Adrenal gland (tissue), 12 donors: Measurements from ENCODE around the gene RUNX1. TPM values are rescaled to one million over a fixed set of nuclear protein-coding genes. Genes with fewer than 3 reads are reported as not detected.
"Not testable (repeated sequence)": the region's sequence is repeated elsewhere in the genome, so short reads cannot be mapped to it uniquely, and the experiment has no call there.

ENCODE experiments used
- DNase-seq, 7 donors: peaks; one replicate each; pipeline ENCODE4 v3.0.0-alpha.2; 2019 to 2020
- H3K27ac ChIP-seq, 5 donors: fragments of 200-600 bp; sonication (generic) in 4 of 5; 1 replicate in 3 of 5; 2 replicates in 2 of 5; pipeline versions ENCODE4 v1.5.1 to v1.8.0; 2016 to 2020; ENCODE audit warnings: mild to moderate bottlenecking in 1 of 5
- H3K27me3 ChIP-seq: fragments of 200-600 bp; 2 replicates; pipeline ENCODE4 v1.8.0; 2021
- H3K36me3 ChIP-seq, 2 donors: fragments of 200-600 bp; replicated peaks in 1 of 2; 1 replicate in 1 of 2; 2 replicates in 1 of 2; pipeline versions ENCODE4 v1.5.1 to v1.8.0; 2018 to 2022
- H3K4me1 ChIP-seq, 2 donors: fragments of 200-600 bp; replicated peaks in 1 of 2; 1 replicate in 1 of 2; 2 replicates in 1 of 2; pipeline versions ENCODE4 v1.5.1 to v1.8.0; 2018 to 2021
- H3K4me3 ChIP-seq, 4 donors: fragments of 200-600 bp; sonication (generic) in 3 of 4; one replicate each; pipeline ENCODE4 v1.5.1; 2016 to 2018
- H3K9me3 ChIP-seq, 3 donors: fragments of 200-600 bp; sonication (generic) in 1 of 3; replicated peaks in 1 of 3; 1 replicate in 2 of 3; 2 replicates in 1 of 3; pipeline versions ENCODE4 v1.5.1 to v1.8.0; 2016 to 2021
- POLR2A ChIP-seq, 2 donors: fragments of 450-650 bp; IDR thresholded peaks; one replicate each; pipeline ENCODE4 v1.6.1; 2017; ENCODE audit warnings: antibody characterized with exemption in 2 of 2, mild to moderate bottlenecking in 2 of 2, moderate library complexity in 1 of 2
- WGBS, 4 donors: extraction: QIAGEN DNeasy Blood & Tissue Kit in 2 of 4; methylation state at CpG; one replicate each; pipeline versions ENCODE4 v1.1.5 to v1.1.7; 2013 to 2017; 5-methylcytosine and 5-hydroxymethylcytosine counted together
- intact Hi-C, 2 donors: fragments of 100-400 bp; cut with DNase I; formaldehyde crosslinking; loops; one replicate each; pipeline versions ENCODE4 v1.14.1 to v1.15.0; 2022 to 2023
- polyA plus RNA-seq, 3 donors: library from polyadenylated mRNA; stranded (reverse); fragments of 200-250 nt in 2 of 3; fragments of 350-450 nt in 1 of 3; fragmentation: Illumina TruSeq in 1 of 3; extraction: RNeasy Lipid Tissue Mini Kit (QIAGEN cat#74804) in 1 of 3; gene quantifications; one replicate each; pipeline ENCODE4 v1.2.3, GENCODE V29; 2013 to 2014
- total RNA-seq, 9 donors: library from RNA; depleted of rRNA in 4 of 9; stranded (reverse); fragments of >200 nt in 4 of 9; fragments of 120-200 nt in 1 of 9; fragmentation: NEBNext Ultra II Directional in 1 of 9; extraction: Animal tissue kit (Norgen Biotek cat#: 25700) in 1 of 9; gene quantifications; one replicate each; pipeline versions ENCODE4 v1.1.0 to v1.2.4, GENCODE V29; 2013 to 2023
- TF ChIP-seq, protein P1 (sequence below), 6 experiments: fragments of 450-650 bp in 4 of 6; fragments of 200-600 bp in 2 of 6; sonication (generic) in 1 of 6; IDR thresholded peaks; 1 replicate in 5 of 6; 2 replicates in 1 of 6; pipeline versions ENCODE4 v1.5.1 to v1.8.0; 2016 to 2021; ENCODE audit warnings: antibody characterized with exemption in 6 of 6, mild to moderate bottlenecking in 2 of 6, moderate library complexity in 1 of 6
- donor health status: healthy with polysubstance abuse.
- donor health status: Bipolar disorder and iron deficiency.
- donor health status: DM: yes; HTN: yes; CAD: no.
- donor health status: DM: no; HTN: no; CAD: no.
- donor health status: DM: no; HTN: no; CAD: no.
- donor health status: DM: yes; HTN: yes; CAD: no.

RUNX1 gene
- total and polyA plus RNA-seq, 12 donors: 0.83 to 27.2 (median 8.2) TPM

DNA sequence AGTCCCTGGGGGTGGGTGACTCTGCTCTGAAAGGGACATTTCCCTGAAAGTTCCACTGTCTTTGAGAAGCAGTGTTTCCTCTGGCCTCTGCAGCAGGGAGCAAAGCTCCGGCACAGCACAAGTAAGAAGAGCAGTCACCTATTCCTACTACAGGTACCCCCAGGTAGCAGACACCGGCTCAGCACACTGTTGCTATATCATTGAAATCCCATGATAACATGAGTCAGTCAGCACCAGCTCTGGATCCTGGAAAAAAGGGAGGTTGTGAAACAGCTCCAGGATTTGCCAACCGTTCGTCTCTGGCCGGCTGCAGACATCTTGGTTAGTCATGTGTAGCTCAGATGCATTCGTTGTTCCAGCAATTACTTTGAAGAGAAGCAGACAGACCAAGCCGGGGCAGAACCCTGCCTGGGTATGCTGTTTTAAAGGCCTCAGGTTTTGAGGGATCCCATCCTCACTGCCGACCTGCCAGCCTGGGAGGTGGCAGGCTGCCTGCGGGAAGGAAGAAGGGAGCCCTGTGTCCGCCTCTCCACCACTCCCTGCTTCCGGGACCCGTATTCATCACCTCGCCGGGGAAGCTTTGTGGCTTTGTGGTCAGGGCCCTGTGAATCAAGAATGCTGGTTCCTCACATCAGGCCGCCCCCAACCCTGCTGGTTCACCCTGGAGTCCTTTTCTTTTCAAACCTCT is 241.1 kb downstream of the RUNX1 start:
- Histone ChIP-seq H3K4me1 (peaks cover 3 to 22% of the 10 kb centered on the region in 2 donors), H3K4me3 (no peak overlapping the region), H3K36me3 (no peaks in the 10 kb centered on the region), H3K27ac (peak overlapping the region in 4 of 5 donors; percentile 5 to 89 (median 76)), H3K9me3 (no peaks in the 10 kb centered on the region), H3K27me3 (no peaks in the 10 kb centered on the region)
- WGBS, 4 donors: 64 to 77% (median 71%) methylated on average over 15 of the region's 15 CpGs
- TF ChIP-seq, protein P1, sequence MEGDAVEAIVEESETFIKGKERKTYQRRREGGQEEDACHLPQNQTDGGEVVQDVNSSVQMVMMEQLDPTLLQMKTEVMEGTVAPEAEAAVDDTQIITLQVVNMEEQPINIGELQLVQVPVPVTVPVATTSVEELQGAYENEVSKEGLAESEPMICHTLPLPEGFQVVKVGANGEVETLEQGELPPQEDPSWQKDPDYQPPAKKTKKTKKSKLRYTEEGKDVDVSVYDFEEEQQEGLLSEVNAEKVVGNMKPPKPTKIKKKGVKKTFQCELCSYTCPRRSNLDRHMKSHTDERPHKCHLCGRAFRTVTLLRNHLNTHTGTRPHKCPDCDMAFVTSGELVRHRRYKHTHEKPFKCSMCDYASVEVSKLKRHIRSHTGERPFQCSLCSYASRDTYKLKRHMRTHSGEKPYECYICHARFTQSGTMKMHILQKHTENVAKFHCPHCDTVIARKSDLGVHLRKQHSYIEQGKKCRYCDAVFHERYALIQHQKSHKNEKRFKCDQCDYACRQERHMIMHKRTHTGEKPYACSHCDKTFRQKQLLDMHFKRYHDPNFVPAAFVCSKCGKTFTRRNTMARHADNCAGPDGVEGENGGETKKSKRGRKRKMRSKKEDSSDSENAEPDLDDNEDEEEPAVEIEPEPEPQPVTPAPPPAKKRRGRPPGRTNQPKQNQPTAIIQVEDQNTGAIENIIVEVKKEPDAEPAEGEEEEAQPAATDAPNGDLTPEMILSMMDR (IDR thresholded peaks at IDR 0.05): no peak
- peak in 1 of 2 donors; percentile 6 for TF ChIP-seq POLR2A (IDR thresholded peaks at IDR 0.05)
- intact Hi-C loops: loop anchor here in 1 of 2 donors (10.0 kb wide), 1 partner anchor 77 kb away; no protein-coding TSS in a partner anchor
- DNase-seq: peak; percentile 37 to 85 (median 73)

DNA sequence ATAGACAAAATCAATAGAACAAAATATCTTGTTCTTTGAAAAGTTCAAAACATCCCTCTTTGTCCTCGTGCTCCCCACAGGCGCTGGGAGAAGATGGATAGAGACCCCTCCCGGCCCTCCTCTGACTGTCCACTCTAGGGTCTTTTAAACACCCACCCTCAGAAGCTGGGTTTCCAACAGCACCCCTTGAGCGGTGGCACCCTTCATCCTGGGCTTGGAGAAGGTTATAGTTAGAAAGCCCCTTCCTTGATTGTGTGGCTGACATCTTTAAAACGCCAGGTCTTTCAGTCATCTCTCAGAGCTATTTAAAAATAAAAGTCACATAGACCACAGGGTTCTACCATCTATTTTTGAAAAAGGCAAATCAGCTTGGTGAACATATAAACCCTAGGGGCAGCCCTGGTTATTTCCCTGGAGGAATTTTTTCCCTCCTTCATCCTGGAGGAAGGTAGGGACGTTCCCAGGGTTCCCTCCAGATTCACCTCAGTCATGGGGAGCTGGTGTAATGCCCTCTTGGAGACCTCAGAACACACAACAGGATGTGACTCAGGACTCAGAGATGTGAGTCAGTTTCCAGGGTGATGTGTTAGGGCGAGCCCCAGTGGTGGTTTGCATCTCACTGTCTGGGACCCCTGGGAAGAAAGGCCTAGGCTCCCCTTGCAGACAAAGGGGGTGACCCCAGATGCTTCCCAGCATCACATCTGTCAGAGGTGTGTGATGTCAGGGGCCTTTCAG is 241.8 kb downstream of the RUNX1 start:
- Histone ChIP-seq H3K36me3 (no peaks in the 10 kb centered on the region), H3K4me1 (peaks cover 3 to 18% of the 10 kb centered on the region in 2 donors), H3K27ac (peak overlapping the region in 3 of 5 donors; percentile 74 to 89 (median 78)), H3K27me3 (no peaks in the 10 kb centered on the region), H3K9me3 (no peaks in the 10 kb centered on the region), H3K4me3 (no peak overlapping the region)
- WGBS, 4 donors: 80 to 89% (median 84%) methylated on average over 6 to 7 of the region's 7 CpGs
- TF ChIP-seq, protein P1 (IDR thresholded peaks at IDR 0.05): no peak
- no peak for TF ChIP-seq POLR2A (IDR thresholded peaks at IDR 0.05)
- DNase-seq: peak in 5 of 7 donors; percentile 33 to 52 (median 42)
- intact Hi-C loops: loop anchor here in 1 of 2 donors (10.0 kb wide), 1 partner anchor 77 kb away; no protein-coding TSS in a partner anchor

DNA sequence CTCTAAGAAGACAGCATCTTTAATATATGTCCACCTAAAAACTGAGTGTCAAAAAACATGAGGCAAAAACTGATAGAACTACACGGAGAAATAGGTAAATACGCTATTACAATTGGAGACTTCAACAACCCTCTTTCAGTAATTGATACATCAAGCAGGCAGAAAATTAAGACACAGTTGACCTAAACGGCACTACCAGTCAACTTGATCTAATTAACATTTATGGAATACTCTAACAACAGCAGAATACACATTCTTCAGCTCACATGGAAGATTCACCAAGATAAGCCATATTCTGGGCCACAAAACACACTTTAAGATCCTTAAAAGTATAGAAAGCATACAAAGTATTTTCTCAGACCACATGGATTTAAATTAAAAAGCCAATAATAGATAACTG is 242.7 kb downstream of the RUNX1 start:
- H3K4me1 ChIP-seq: peaks cover 3 to 16% of the 10 kb centered on the region in 2 donors
- 92 to 97% (median 93%) methylated on average over 3 of the region's 3 CpGs for WGBS, 4 donors
- no peaks in the 10 kb centered on the region for H3K36me3 ChIP-seq
- no peak for DNase-seq
- intact Hi-C loops: loop anchor here in 1 of 2 donors (10.0 kb wide), 1 partner anchor 78 kb away; no protein-coding TSS in a partner anchor
- H3K27ac ChIP-seq: no peak overlapping the region
- H3K9me3 ChIP-seq: no peaks in the 10 kb centered on the region
- TF ChIP-seq, protein P1 (IDR thresholded peaks at IDR 0.05): no peak
- no peak for TF ChIP-seq POLR2A (IDR thresholded peaks at IDR 0.05)
- no peak overlapping the region for H3K4me3 ChIP-seq
- H3K27me3 ChIP-seq: no peaks in the 10 kb centered on the region

DNA sequence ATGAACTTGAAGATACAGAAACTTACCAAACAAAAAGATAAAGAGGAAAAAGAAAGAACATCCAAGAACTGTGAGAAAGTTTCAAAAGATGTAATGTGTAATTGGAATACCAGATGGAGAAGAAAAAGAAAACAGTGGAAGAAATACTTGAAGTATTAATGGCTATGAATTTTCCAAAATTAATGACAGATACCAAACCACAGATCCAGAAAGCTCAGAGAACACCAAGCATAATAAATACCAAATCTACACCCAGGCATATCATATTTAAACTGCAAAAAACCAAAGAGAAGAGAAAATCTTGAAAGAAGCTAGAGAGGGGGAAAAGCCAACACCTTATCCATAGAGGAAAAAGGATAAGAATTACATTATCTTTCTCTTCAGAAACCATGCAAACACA is 243.9 kb downstream of the RUNX1 start:
- no peak overlapping the region for H3K4me3 ChIP-seq
- no peak for DNase-seq
- intact Hi-C loops: loop anchor here in 1 of 2 donors (10.0 kb wide), 1 partner anchor 80 kb away; no protein-coding TSS in a partner anchor
- no peaks in the 10 kb centered on the region for H3K36me3 ChIP-seq
- H3K4me1 ChIP-seq: peaks cover 3 to 16% of the 10 kb centered on the region in 2 donors
- H3K27me3 ChIP-seq: no peaks in the 10 kb centered on the region
- H3K9me3 ChIP-seq: no peaks in the 10 kb centered on the region
- no peak for TF ChIP-seq POLR2A (IDR thresholded peaks at IDR 0.05)
- TF ChIP-seq, protein P1 (IDR thresholded peaks at IDR 0.05): no peak
- H3K27ac ChIP-seq: no peak overlapping the region

DNA sequence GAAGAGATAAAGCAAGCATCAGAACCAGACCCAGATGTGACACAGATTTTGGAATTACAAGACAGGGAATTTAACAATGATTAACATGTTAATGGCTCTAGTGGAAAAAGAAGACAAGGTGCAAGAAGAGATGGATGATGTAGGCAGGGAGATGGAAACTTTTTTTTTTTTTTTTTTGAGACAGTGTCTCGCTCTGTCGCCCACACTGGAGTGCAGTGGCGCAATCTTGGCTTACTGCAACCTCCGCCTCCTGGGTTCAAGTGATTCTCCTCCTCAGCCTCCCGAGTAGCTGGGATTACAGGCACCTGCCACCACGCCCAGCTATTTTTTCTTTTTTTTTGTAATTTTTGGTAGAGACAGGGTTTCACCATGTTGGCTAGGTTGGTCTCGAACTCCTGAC is 244.5 kb downstream of the RUNX1 start:
- H3K36me3 ChIP-seq, H3K27ac ChIP-seq, H3K9me3 ChIP-seq, DNase-seq, H3K4me3 ChIP-seq, H3K27me3 ChIP-seq: not testable (repeated sequence)
- 78 to 86% (median 82%) methylated on average over 5 to 7 of the region's 7 CpGs for WGBS, 4 donors
- peaks cover 3 to 16% of the 10 kb centered on the region in 2 donors for H3K4me1 ChIP-seq
- intact Hi-C loops: loop anchor here in 1 of 2 donors (10.0 kb wide), 1 partner anchor 80 kb away; no protein-coding TSS in a partner anchor
